Mesothelial cell of epicardium (in vitro differentiated cells): ENCODE results near the gene ZNF446. TPM values are rescaled to one million over a fixed set of nuclear protein-coding genes. Genes with fewer than 3 reads are reported as not detected.
"Not testable (repeated sequence)": the region's sequence is repeated elsewhere in the genome, so short reads cannot be mapped to it uniquely, and the experiment has no call there.

Experiments used
- DNase-seq, 2 experiments: peaks; one replicate each; pipeline ENCODE4 v3.0.0; 2021; ENCODE audit warnings: low spot score in 2 of 2; ENCODE audit not compliant: unreplicated experiment in 2 of 2
- H3K27ac Mint-ChIP-seq: 2 replicates; pipeline ENCODE4 v1.8.0; 2021; ENCODE audit warnings: mixed read lengths
- H3K27me3 Mint-ChIP-seq: 2 replicates; pipeline ENCODE4 v1.8.0; 2021; ENCODE audit warnings: low read depth, mixed read lengths
- H3K36me3 Mint-ChIP-seq: 2 replicates; pipeline ENCODE4 v1.8.0; 2021; ENCODE audit warnings: mixed read lengths
- H3K4me1 Mint-ChIP-seq: 2 replicates; pipeline ENCODE4 v1.8.0; 2021; ENCODE audit warnings: mixed read lengths
- H3K4me3 Mint-ChIP-seq: 2 replicates; pipeline ENCODE4 v1.8.0; 2021; ENCODE audit warnings: mild to moderate bottlenecking, moderate library complexity, mixed read lengths
- H3K9me3 Mint-ChIP-seq: 2 replicates; pipeline ENCODE4 v1.8.0; 2021; ENCODE audit warnings: mixed read lengths
- total RNA-seq: library from RNA; stranded (reverse); gene quantifications from 3 replicates; pipeline ENCODE4 v1.2.1, GENCODE V29; 2021
- TF ChIP-seq, protein P1 (sequence below): fragments of 200-600 bp; sonication (generic); IDR thresholded peaks from one replicate; pipeline ENCODE4 v1.5.0; 2021; ENCODE audit warnings: antibody characterized with exemption; ENCODE audit not compliant: unreplicated experiment

Gene ZNF446
- total RNA-seq, 1 donor from 2014 or later, result 18.0 TPM

- peak overlapping the region; percentile 92 for H3K27ac Mint-ChIP-seq
These were observed 22.3 kb downstream of the ZNF446 start for GRCh38 chr19:58498316-58499020.

DNA sequence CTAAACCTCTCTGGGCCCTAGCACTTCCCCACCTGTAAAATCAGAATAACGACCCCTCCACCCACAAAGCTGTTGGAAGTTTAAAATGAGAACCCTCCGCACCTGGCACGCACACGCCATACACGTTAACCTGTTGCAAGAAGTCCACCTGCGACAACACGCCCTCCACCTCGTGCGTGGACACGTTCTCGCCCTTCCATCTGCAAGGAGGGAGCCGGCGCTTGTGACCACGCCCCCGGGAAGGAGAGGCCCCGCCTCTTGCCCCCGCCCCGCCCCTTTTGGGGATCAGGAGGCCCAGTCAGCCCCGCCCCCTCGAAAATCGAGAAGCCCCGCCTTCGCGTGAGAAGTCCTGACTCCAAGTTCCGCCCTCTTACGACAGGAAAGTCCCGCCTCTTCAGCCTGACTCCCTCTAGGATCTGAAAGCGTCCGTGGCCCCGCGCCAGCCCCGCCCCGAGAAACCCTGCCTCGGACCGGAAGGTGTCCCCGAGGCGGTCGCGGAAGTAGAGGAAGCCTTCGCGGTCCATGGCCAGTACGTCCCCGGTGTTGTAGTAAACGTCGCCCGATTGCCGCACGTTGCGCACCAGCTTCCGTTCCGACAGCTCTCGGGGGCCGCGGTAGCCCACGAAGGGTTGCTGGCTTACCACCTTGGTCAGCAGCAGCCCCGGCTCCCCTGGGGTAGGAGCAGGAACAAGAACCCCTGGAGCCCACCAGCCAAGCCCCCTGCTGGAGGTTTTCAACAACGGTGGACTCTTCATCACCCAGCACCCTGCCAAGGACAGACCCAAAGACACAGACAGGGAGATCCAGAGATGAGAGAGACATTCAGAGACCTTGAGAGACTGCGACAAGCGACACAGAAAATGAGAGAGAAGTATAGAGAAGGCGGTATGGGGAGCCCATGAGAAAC is 23.1 kb downstream of the ZNF446 start:
- H3K27ac Mint-ChIP-seq, result peak overlapping the region; percentile 92
- peaks cover 6% of the 10 kb centered on the region for H3K9me3 Mint-ChIP-seq
- H3K4me1 Mint-ChIP-seq, result peaks cover 18% of the 10 kb centered on the region
- no peaks in the 10 kb centered on the region for H3K36me3 Mint-ChIP-seq
- TF ChIP-seq, protein P1, sequence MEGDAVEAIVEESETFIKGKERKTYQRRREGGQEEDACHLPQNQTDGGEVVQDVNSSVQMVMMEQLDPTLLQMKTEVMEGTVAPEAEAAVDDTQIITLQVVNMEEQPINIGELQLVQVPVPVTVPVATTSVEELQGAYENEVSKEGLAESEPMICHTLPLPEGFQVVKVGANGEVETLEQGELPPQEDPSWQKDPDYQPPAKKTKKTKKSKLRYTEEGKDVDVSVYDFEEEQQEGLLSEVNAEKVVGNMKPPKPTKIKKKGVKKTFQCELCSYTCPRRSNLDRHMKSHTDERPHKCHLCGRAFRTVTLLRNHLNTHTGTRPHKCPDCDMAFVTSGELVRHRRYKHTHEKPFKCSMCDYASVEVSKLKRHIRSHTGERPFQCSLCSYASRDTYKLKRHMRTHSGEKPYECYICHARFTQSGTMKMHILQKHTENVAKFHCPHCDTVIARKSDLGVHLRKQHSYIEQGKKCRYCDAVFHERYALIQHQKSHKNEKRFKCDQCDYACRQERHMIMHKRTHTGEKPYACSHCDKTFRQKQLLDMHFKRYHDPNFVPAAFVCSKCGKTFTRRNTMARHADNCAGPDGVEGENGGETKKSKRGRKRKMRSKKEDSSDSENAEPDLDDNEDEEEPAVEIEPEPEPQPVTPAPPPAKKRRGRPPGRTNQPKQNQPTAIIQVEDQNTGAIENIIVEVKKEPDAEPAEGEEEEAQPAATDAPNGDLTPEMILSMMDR, result peak; percentile 68
- H3K27me3 Mint-ChIP-seq, result no peaks in the 10 kb centered on the region
- DNase-seq, result peak; percentile 99
- H3K4me3 Mint-ChIP-seq, result peak overlapping the region; percentile 86

More at GRCh38 chr19:58498316-58499020, 22.3 kb downstream of the ZNF446 start:
- H3K4me3 Mint-ChIP-seq, result peak overlapping the region; percentile 86
- DNase-seq, result no peak
- H3K9me3 Mint-ChIP-seq, result peaks cover 6% of the 10 kb centered on the region
- H3K36me3 Mint-ChIP-seq, result no peaks in the 10 kb centered on the region
- H3K4me1 Mint-ChIP-seq, result peaks cover 18% of the 10 kb centered on the region
- TF ChIP-seq, protein P1, result no peak
- H3K27me3 Mint-ChIP-seq, result no peaks in the 10 kb centered on the region

GRCh38 chr19:58500242-58500641 is 24.1 kb downstream of the ZNF446 start:
- Mint-ChIP-seq H3K4me3 (peak overlapping the region; percentile 86), H3K27ac (no peak overlapping the region), H3K4me1 (peaks cover 18% of the 10 kb centered on the region), H3K27me3 (no peaks in the 10 kb centered on the region), H3K36me3 (no peaks in the 10 kb centered on the region), H3K9me3 (peaks cover 6% of the 10 kb centered on the region)
- no peak for DNase-seq
- TF ChIP-seq, protein P1, result no peak

DNA sequence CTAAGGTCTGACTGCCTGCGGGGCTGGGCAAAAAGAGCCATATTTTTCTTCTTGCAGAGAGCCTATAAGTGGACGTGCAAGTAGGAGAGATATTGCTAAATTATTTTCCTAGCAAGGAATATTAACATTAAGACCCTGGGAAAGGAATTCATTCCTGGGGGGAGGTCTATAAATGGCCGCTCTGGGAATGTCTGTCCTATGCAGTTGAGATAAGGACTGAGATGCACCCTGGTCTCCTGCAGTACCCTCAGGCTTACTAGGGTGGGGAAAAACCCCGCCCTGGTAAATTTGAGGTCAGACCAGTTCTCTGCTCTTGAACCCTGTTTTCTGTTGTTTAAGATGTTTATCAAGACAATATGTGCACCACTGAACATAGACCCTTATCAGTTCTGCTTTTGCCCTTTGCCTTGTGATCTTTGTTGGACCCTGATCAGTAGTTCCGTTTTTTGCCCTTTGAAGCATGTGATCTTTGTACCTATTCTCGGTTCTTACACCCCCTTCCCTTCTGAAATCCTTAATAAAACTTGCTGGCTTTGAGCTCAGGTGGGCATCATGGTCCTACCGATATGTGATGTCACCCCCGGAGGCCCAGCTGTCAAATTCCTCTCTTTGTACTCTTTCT is 31.6 kb downstream of the ZNF446 start:
- not testable (repeated sequence) for H3K4me3 Mint-ChIP-seq, H3K36me3 Mint-ChIP-seq, H3K9me3 Mint-ChIP-seq, H3K27me3 Mint-ChIP-seq, DNase-seq, H3K27ac Mint-ChIP-seq, H3K4me1 Mint-ChIP-seq

DNA sequence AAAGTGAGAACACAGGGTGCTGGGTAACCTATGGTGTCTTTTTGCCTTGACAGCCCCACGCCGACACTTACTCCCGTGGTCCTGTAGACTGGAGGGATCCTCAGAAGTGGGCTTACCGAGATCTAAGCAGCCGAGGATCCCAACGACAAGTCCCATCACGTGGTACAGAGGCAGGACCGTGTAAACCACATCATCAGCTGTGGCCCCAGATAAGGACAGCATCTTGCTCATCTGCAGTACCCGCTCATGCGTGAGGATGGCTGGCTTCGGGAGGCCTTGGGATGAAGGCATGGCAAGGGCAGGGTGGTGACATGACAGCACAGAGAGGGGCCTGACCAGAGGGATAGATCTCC is 33.6 kb downstream of the ZNF446 start:
- Mint-ChIP-seq H3K4me3 (no peak overlapping the region), H3K27ac (no peak overlapping the region), H3K36me3 (peaks cover 7% of the 10 kb centered on the region), H3K9me3 (peaks cover 9% of the 10 kb centered on the region), H3K27me3 (no peaks in the 10 kb centered on the region), H3K4me1 (peaks cover 6% of the 10 kb centered on the region)
- TF ChIP-seq, protein P1, result no peak
- no peak for DNase-seq
